Cardiac muscle cell (in vitro differentiated cells and primary cell): ENCODE measurements around the gene THPO. TPM values are rescaled to one million over a fixed set of nuclear protein-coding genes. Genes with fewer than 3 reads are reported as not detected.

Experiments
- DNase-seq, 2 donors: peaks; one replicate each; pipeline versions ENCODE4 v3.0.0 to v3.0.0-alpha.2; 2010 to 2017; ENCODE audit warnings: low read depth in 1 of 2, low spot score in 1 of 2
- H3K27ac ChIP-seq: fragments of 200-600 bp; sonication (generic); 2 replicates; pipeline ENCODE4 v1.5.1; 2016
- H3K27me3 ChIP-seq: fragments of 200-600 bp; sonication (generic); 2 replicates; pipeline ENCODE4 v1.6.0; 2016; ENCODE audit warnings: control low read depth
- H3K36me3 ChIP-seq: fragments of 200-600 bp; sonication (generic); 2 replicates; pipeline ENCODE4 v1.5.1; 2016; ENCODE audit warnings: control low read depth
- H3K4me1 ChIP-seq: fragments of 200-600 bp; sonication (generic); 2 replicates; pipeline ENCODE4 v1.8.1; 2017; ENCODE audit warnings: low read depth, mild to moderate bottlenecking, mixed run types
- H3K4me3 ChIP-seq: fragments of 200-600 bp; sonication (generic); 2 replicates; pipeline ENCODE4 v1.5.1; 2016; ENCODE audit warnings: mild to moderate bottlenecking
- H3K9me3 ChIP-seq: fragments of 200-600 bp; sonication (generic); 2 replicates; pipeline ENCODE4 v1.5.1; 2017; ENCODE audit warnings: low read depth, mild to moderate bottlenecking, control low read depth
- polyA plus RNA-seq: library from polyadenylated mRNA; unstranded; fragments of >200 nt; fragmentation: Nextera tagmentation; extraction: Ambion mirVana; gene quantifications from 2 replicates; pipeline ENCODE4 v1.2.1, GENCODE V29; 2016
- total RNA-seq: library from RNA; depleted of rRNA; stranded (reverse); fragments of >200 nt; gene quantifications from 2 replicates; pipeline ENCODE4 v1.2.3, GENCODE V29; 2016
- TF ChIP-seq, protein P1 (sequence below): IDR thresholded peaks from 2 replicates; pipeline ENCODE4 v1.5.1; 2012; ENCODE audit warnings: low read depth, mild to moderate bottlenecking, low read length

Gene THPO
- total and polyA plus RNA-seq, 2 experiments from 2014 or later: 3.0 to 3.5 TPM

- H3K27ac ChIP-seq: no peak overlapping the region
- TF ChIP-seq, protein P1, sequence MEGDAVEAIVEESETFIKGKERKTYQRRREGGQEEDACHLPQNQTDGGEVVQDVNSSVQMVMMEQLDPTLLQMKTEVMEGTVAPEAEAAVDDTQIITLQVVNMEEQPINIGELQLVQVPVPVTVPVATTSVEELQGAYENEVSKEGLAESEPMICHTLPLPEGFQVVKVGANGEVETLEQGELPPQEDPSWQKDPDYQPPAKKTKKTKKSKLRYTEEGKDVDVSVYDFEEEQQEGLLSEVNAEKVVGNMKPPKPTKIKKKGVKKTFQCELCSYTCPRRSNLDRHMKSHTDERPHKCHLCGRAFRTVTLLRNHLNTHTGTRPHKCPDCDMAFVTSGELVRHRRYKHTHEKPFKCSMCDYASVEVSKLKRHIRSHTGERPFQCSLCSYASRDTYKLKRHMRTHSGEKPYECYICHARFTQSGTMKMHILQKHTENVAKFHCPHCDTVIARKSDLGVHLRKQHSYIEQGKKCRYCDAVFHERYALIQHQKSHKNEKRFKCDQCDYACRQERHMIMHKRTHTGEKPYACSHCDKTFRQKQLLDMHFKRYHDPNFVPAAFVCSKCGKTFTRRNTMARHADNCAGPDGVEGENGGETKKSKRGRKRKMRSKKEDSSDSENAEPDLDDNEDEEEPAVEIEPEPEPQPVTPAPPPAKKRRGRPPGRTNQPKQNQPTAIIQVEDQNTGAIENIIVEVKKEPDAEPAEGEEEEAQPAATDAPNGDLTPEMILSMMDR: no peak
- no peaks in the 10 kb centered on the region for H3K27me3 ChIP-seq
- no peaks in the 10 kb centered on the region for H3K9me3 ChIP-seq
- peaks cover 5% of the 10 kb centered on the region for H3K4me1 ChIP-seq
- no peak for DNase-seq
- no peak overlapping the region for H3K4me3 ChIP-seq
- H3K36me3 ChIP-seq: no peaks in the 10 kb centered on the region
Observed at GRCh38 chr3:184388164-184388935, 10.3 kb upstream of the THPO start.

GRCh38 chr3:184387174-184387714 is 9.2 kb upstream of the THPO start:
- H3K9me3 ChIP-seq: no peaks in the 10 kb centered on the region
- TF ChIP-seq, protein P1: no peak
- H3K4me1 ChIP-seq: peaks cover 5% of the 10 kb centered on the region
- no peak for DNase-seq
- no peak overlapping the region for H3K27ac ChIP-seq
- H3K36me3 ChIP-seq: no peaks in the 10 kb centered on the region
- H3K4me3 ChIP-seq: no peak overlapping the region
- no peaks in the 10 kb centered on the region for H3K27me3 ChIP-seq

DNA sequence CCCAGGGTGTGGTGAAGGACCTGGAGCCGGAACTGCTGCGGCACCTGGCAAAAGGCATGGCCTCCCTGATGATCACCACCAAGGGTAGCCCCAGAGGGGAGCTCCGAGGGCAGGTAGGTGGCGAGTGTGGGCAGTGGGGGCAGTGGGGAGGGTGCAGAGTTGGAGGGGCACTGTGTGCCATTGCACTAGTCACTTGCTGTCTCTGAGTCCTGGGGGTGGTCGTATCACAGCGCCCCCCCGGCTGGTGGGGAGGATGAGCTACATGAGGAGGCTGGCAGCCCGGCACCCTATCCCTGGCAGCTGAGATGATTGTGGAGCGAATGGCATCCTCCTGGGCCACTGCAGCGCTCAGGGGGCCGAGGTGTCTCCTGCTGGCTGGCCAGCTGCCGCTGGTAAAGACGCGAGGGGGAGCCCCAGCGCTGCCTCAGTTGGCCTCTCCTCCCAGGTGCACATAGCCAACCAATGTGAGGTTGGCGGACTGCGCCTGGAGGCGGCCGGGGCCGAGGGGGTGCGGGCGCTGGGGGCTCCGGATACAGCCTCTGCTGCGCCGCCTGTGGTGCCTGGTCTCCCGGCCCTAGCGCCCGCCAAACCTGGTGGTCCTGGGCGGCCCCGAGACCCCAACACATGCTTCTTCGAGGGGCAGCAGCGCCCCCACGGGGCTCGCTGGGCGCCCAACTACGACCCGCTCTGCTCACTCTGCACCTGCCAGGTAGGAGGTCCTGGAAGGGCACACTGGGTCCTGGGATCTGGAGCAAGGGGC is 8.2 kb upstream of the THPO start:
- no peak overlapping the region for H3K4me3 ChIP-seq
- no peaks in the 10 kb centered on the region for H3K36me3 ChIP-seq
- H3K4me1 ChIP-seq: peaks cover 5% of the 10 kb centered on the region
- no peak for DNase-seq
- H3K27me3 ChIP-seq: peaks cover 6% of the 10 kb centered on the region
- H3K9me3 ChIP-seq: no peaks in the 10 kb centered on the region
- TF ChIP-seq, protein P1: no peak
- no peak overlapping the region for H3K27ac ChIP-seq

DNA sequence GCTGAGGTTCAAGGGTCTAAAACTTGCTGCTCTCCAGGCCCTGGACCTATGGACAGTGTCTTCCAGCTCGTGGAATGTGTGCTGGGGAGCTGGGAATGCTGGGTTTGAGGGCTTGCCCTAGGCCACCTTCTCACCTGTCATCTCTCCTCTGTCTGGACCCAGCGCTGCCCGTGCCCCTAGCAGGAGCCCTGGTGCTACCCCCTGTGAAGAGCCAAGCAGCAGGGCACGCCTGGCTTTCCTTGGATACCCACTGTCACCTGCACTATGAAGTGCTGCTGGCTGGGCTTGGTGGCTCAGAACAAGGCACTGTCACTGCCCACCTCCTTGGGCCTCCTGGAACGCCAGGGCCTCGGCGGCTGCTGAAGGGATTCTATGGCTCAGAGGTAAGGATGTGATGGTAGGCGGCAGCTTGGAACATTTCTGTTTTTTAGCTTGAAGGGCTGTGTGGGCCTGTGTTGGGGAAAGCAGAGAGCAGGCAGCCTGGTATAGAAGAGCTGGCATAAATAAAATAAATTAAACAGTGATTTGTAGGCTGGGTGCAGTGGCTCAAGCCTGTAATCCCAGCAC is 6.9 kb upstream of the THPO start:
- TF ChIP-seq, protein P1: no peak
- no peak overlapping the region for H3K27ac ChIP-seq

GRCh38 chr3:184384342-184384741 is 6.3 kb upstream of the THPO start:
- H3K27me3 ChIP-seq: peaks cover 14% of the 10 kb centered on the region
- no peak overlapping the region for H3K4me3 ChIP-seq
- H3K9me3 ChIP-seq: no peaks in the 10 kb centered on the region
- DNase-seq: no peak
- no peaks in the 10 kb centered on the region for H3K36me3 ChIP-seq
- TF ChIP-seq, protein P1: no peak
- no peak overlapping the region for H3K27ac ChIP-seq
- peaks cover 2% of the 10 kb centered on the region for H3K4me1 ChIP-seq

More for the DNA sequence above, 6.9 kb upstream of the THPO start:
- Histone ChIP-seq H3K4me3 (no peak overlapping the region), H3K4me1 (peaks cover 5% of the 10 kb centered on the region), H3K9me3 (no peaks in the 10 kb centered on the region), H3K27me3 (peaks cover 14% of the 10 kb centered on the region), H3K36me3 (no peaks in the 10 kb centered on the region)
- DNase-seq: no peak
